NCI-H510A (cell line): ENCODE results near the gene ZHX3.

Source experiments
- DNase-seq: peaks from one replicate; lab custom pipeline; 2025; lab: John Stamatoyannopoulos, UW

Gene ZHX3

DNA sequence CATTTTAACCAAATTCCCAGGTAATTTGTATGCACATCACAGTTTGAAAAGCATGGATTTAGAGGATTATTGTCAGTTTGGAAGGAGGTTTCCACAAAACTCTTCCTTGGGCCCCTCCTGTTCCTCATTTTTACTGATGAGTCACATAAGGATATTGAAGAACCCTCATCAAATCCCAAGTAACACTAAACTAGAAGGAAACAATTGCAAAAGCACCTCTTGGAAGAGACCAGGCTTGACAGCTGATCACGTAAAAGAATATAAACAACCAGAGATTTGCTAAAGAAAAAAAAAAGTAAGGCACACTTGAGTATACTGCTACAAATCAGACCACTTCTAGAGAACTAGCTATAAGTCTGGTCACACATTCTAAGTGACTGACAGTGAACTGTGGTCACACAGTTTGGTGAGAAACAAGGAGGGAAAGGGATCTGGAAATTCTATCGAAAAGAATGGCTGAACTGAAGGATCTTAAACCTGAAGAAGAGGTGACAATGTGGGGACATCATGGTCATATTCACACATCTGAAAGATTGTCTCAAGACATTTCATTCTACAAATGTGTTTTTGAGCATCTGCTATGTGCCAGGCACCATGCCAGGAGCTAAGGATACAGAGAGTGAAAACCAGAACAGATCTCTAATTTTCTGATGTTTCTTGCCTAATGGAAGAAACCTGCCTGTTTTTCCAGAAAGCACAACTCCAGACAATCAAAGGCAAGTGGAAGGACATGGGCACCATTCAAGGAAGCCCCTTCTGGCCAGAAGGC is 24.1 kb downstream of the ZHX3 start:
- no peak for DNase-seq

DNA sequence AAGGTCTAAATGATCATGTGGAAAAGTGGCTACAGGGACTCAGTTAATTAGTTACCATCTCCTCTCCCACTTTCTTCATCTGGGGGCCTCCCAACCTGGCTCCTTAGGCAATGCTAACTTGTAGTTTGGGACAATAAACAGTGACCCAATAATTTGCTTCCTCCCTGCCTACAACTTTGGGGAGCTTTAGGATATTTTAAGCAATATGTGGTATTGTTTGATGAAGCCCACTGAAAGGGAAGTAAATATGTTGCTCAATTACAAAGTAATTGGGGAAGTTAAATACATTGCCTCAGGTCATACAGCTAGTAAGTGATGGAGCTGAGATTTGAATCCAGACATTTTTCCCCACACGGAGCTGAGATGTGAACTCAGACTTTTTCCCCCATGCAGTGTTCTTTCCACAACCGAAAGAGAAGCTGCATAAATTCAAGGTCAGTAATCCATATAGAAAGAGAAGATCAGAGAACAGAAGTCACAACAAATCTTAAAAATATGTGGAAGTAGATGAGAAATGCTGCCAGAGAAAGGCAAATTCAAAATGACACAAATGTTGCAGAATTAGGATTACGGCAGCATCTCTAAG is 26.6 kb downstream of the ZHX3 start:
- DNase-seq = no peak

DNA sequence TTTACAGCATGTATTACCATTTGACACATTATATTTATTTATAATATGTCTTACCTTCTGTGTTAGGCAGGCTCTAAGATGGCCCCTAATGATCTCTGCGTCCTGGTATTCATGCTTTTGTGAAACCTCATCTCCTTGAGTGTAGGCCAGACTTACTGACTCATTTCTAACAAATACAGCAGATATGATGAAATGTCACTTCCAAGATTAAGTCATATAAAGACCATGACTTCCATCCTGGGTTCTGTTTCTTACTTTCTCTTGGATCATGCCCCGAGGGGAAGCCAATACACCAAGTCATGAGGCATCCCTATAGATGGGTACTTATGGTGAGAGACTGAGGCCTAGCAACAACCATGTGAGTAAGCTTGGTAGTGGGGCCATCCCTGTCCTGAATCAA is 30.2 kb downstream of the ZHX3 start:
- DNase-seq = no peak

DNA sequence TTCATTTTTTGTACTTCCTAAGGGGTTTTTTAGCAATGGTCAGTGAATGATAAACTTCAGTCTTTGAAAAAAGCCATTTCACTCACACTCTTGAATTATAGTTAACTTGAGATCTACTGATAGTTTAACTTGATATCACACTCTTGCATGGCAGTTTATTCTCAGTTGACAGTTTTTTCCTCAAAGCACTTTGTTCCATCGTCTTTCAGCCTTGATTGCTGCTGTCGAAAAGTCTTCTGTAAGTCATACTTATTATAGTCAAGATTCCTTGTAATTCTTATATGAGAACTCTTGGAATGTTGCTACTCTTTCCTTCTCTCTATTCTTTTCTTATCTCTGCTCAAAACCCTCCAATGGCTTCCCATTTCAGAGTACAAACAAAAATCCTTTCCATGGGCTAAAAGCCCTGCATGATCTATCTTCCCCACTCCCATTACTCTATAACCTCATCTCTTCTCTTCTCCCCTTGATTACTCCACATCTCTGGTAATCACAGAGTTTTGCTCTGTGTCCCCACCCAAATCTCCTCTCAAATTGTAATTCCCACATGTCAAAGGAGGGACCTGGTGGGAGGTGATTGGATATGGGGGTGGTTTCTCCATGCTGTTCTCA is 31.2 kb downstream of the ZHX3 start:
- DNase-seq = no peak

DNA sequence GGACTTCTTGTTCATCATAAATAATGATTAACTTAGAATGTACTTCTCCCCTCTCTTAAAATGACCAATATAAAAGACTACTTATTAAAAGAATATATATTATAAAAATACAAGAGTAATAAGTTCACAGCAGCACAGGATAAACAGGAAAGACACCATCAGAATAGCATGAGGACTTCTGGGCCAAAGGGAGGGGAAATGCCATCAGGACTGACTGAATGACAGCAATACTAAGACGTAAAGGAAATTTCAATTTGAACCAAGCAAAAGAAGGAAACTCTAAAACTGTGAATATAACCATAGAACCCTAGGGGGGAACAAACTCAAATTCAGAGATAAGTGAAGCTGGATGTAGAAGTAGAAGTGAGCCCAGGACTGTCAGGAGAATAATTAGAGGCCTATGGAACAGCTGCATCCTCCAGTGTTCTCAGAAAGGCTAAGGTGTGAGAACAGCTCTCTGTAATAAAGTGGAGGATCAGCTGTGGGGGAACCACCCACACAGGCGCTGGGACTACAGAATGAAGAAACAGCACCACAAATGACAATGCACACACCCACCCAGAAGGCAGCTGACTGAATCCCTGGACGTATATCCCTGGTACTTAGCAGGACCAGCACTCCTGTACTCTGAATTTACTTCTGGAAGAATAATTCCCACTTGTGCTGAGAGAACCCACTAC is 37.8 kb downstream of the ZHX3 start:
- DNase-seq = no peak

DNA sequence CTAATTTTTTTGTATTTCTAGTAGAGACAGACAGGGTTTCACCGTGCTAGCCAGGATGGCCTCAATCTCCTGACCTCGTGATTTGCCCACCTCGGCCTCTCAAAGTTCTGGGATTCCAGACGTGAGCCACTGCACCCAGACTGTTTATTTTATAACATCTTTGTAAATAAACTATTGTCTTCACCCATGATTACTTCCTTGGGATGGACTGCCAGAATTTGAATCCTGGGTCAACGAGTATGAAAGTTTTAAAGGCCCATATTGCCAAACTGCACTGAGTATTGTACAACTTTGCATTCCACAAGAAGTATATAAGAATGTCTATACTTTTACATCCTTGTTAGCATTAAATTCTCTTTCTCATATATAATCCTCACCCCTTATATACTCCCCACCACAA is 38.6 kb downstream of the ZHX3 start:
- no peak for DNase-seq

DNA sequence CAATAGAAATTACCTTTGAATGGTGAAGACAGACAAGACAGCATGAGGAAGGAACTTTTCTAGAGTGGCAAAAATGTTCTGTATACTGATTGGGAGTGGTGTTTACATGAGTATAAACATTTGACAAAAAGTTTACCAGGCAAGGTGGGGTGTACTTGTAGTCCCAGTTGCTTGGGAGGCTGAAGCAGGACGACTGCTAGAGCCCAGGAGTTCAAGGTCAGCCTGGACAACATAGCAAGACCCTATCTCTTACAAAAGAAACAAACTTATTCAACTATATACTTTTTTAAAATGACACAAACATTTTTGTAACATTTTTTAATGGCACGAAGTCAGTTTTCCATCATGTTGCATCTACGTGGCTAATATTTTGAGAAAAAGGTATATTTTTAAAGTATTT is 40.5 kb downstream of the ZHX3 start:
- DNase-seq = no peak

DNA sequence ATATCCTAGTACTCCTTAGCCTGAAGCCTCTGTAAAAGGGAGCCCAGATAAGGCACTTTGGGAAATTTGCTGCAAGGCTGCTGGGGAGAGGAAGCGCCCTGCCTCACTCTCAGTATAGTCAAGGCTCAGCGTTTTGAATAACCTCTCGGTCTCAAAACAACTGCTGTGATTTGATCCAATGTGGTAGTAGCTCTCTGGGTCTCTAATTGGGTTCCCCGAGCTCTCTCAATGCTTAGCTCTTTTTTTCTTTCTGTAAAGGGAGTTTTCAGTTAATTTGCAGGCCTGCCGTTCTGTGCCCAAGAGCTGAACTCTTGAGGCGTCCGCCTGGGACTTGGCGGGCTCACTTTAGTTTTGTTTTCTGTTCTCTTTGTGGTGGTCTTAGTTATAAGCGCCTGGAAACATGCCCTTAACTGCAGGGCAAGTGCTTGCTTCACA is 41.2 kb downstream of the ZHX3 start:
- no peak for DNase-seq

DNA sequence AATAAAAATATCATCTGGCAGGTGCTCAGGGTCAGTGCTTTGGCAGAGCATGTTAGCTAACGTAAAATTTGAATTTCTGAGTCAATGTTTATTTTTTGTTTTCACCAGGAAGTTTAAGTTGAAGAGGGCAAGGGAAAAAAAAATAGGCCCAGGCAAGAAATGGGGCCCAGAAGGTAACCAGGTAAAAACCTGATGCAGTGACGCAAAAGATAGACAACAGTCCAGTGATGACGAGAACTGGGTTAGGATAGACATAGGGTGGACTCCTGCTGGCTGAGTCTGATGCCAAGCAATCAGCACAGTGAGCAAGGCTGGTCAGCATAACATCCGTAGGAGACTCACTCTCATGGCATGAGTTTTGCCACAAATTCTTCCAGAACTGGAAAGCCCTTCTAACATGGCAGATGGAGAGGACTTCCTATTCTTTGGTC is 42.2 kb downstream of the ZHX3 start:
- DNase-seq = no peak

DNA sequence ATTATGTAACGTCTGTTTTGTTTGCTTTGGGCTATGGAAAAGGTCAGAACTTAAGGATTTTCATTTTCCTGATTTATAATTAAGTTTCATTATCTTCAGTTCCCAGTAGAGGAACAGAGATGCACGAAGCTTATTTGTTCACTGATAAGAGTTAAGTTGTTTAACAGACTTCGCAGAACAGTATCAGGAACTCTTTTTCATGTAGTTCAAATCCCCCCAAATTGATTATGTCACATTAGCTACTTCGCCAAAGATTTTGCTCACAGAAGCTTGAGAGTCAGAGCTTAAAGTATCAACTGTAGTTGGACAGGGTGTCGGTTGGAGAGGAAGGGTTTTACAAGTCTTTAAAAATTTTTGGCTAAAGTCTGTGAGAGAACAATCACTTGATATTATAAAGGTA is 43.4 kb downstream of the ZHX3 start:
- no peak for DNase-seq

DNA sequence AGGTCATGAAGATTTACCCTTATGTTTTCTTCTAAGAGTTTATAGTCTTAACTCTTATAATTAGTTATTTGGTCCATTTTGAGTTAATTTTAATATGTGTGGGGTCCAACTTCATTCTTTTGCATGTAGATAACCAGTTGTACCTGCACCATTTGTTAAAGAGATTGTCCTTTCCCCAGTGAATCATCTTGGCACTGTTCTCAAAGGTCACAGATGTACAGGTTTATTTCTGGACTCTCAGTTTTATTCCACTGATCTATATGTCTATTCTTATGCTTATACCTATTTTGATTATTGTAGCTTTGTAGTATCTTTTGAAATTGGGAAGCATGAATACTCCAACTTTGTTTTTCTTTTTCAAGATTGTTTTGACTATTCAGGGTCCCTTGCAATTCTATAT is 44.1 kb downstream of the ZHX3 start:
- no peak for DNase-seq

DNA sequence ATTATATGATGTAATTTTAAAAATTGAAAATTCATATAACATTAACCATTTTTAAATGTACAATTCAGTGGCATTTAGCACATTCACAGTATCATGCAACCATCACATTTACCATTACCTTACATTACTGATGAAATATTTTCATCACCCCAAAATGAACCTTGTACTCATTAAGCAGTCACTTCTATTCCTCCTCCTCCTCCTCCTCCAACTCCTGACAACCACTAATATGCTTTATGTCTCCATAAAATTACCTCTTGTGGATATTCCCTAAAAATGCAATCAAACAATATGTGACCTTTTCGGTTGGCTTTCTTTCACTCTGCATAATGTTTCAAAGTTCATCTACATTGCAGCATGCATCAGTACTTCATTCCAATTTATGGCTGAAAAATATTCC is 45.2 kb downstream of the ZHX3 start:
- DNase-seq = no peak

DNA sequence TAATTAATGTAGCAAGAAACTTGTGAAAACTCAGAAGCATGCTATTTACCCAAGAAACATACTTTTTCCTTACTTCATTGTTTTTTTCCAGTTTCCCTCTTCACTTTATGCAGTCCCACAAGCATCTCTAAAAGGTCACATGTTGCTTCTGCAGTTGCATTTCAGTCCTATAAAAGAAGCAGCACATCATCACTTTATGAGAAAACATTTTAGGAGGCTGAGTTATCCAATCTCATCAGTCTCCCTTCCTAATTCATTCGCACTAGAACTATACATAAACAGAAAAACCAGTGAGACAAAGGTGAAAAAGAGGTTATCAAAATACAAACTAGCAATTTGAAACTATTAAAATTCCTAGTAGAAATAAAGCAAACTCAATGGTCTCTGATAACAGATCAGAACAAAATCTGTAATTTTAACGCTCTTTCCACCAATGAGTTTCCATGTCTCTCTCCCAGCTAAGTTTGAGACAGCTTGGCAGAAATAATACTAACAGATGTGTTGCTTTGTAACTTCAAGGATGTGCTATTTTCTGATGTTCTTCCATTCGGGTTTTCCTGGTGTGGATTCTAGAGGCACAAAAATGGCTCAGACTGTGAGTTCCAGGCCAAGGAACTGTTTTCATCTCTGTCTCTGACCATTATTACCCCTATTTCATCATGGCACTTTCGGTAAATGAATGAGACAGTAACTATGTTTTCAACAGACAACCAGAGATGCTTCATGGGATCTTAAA is 48.4 kb downstream of the ZHX3 start:
- no peak for DNase-seq

DNA sequence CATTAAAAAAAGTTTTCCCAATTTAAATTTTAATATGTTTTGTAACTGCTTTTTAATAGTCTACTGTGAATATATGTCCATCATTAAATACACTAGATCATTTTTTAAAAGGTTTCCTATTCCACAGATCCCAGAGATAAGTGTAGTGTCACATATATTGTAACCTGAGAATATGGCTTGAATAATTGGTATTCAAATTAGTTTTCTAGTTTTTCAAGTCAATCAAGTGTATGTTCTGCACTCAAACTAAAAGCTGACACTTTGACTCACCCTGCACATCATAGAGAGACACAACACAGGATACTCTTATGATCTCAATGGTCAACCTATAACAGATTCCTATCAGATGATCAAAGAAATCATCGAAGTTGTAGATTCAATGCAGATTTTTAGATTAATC is 49.1 kb downstream of the ZHX3 start:
- DNase-seq = peak; percentile 19

DNA sequence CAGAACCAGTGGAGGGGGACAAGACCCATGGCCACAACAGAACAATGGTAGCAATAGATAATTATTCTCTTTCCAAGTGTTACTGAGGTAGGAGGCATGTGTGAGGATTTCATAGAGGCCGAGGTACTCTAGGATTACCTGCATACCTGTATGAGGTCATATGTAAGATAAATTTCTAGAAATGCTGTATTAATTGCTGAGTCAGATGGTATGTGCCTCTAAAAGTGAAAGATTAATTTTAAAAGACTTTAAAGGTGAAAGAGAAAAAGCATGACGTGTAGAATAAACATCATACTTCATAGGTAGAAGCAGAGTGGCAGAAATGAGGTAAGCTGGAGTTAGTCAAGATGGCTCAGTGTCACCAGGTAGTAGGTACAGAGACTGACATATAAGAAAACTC is 51.6 kb downstream of the ZHX3 start:
- no peak for DNase-seq

DNA sequence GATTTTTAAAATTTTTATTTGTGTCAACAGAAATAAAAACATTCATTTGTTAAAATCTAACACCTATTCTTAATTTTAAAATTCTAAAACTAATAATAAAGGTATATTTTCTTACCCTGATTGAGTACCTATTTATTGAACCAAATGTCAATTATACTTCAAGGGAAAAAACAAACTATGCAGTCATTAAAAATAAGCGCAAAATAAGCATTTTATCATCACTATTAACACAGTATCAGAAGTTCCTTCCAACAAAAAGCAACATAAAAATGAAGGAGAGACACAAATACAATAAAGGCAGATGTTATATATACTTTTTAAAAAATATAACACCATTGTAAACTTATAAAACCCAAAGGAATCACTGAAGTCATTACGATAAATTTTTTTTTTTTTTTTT is 52.7 kb downstream of the ZHX3 start:
- DNase-seq = no peak

DNA sequence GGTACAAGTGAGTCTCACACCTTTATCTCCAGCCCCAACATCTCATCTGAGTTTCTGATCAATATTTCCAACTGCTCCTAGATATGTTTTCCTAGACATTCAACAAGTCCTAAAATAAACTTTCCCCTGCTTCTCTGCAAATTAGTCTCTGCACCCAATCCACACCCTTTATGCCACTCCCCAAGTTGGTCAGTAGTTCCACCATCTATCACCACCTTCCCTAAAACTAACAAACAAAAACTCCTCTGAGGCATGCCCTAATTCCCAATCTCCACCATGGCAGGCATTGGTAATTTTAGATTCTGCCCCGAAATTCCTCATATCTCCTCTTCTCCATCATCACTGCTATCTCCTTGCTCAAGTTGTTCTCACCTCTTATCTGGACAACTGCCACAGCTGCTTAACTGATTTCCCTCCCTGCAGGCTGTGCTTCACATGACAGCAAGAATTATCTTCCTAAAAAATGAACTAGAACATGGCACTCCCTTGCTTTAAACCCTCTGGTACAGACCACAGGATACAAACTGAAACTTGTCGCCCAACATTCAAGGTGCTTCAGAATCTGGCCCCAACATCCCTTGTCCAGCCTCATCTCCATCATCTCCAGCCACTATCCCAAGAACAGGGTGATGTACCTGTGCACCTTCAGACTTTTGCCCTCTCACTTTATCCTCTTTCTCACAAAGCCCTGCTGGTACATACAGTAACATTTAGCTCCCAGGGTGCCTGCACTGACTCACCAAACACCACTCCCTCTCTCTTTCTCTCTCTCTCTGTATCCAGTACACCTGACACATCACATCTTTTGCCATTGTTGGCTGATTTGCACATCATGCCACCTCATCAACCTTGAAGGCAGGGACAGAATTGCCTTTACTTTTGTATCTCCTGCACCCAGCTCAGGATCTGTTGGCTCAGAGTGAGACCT is 55.5 kb downstream of the ZHX3 start:
- DNase-seq = no peak

DNA sequence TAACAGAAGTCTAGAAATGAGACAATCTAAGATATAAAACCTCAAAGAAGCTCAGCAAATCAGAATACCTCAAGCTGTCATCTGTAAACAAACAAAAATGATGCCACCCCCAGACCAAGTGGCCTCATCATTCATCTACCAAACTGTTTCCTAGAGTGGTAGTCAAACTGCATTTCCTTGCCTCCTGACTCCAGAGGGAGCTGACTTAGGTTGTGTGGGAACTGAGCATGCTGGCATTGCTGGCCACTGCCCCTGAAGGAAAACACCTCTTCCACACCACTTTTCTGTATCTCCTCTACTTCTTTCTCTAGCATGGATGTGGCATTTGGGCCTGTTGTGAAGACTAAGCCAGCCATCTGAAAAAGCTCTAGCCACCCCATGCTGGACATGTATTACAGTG is 56.3 kb downstream of the ZHX3 start:
- DNase-seq = no peak

DNA sequence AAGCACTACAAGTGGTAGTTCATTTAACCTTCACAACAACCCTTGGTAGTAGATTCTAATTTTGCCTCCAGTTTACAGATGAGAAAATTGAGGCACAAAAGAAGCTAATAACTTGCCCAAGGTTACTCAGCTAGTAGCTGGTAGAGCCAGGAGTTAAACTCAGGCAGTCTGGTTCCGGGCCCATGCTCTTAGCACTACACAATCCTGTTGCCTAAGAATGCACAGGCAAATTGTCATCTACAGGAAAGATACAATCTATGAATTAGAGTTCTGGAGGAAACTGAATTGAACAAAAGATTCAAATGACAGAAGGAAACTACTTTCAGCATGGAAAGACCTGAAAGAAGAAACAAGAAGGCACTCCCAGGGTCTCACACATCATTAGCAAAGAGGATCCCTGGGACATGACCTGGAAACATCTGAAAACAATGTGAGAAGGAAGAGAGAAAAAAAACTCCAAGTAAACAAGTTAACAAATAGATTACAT is 56.8 kb downstream of the ZHX3 start:
- no peak for DNase-seq

DNA sequence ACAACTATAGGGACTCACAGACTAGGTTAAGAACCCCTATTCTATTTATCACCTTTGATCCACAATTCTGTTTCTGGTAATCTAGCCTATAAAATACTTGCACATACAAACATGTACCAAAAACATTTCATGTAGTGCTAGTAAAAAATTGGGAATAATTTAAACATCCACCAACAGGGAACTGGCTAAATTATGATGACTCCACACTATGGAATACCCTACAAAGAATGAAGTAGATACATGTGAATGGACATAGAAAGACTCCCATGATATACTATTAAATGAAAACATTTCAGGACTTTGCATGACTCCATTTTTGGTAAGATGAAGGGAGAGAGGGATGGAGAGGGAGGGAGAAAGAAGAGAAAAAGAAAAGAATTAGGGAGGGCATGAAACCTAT is 58.2 kb downstream of the ZHX3 start:
- DNase-seq = no peak

DNA sequence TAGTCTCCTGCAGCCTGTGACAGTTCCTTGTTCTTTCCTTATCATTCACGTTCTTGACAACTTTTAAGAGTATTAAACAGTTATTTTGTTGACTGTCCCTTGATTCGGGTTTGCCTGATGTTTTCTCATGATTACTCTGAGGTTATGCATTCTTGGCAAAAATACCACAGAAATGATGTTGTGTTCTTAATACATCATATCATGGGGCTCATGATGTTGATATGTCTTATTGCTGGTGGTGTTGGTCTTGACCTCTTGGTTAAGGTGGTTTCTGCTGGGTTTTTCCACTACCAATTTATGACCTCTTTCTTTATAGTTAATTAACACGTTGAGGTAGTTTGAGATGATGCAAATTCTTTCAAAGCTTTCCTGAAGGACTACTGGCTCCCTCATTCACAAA is 59.1 kb downstream of the ZHX3 start:
- no peak for DNase-seq
